ENCODE data around the gene PALM. TPM values are rescaled to one million over a fixed set of nuclear protein-coding genes. Genes with fewer than 3 reads are reported as not detected.
A peak's percentile ranks its signal among the peaks of the same experiment; 100 is the strongest.

The PALM gene
- total RNA-seq, 1 donor from 2014 or later = 13.9 TPM

GRCh38 chr19:771332-771785 is 62.6 kb downstream of the PALM start:
- Mint-ChIP-seq H3K4me1 (peaks cover 9% of the 10 kb centered on the region), H3K9me3 (no peaks in the 10 kb centered on the region), H3K27ac (no peak overlapping the region), H3K27me3 (ENCODE audit: insufficient read depth, low read depth) (peaks cover 4% of the 10 kb centered on the region), H3K4me3 (no peak overlapping the region), H3K36me3 (no peaks in the 10 kb centered on the region)
- Histone ChIP-seq H3K9me3 (ENCODE audit: low read depth) (no peaks in the 10 kb centered on the region), H3K4me3 (no peak overlapping the region), H3K27me3 (no peaks in the 10 kb centered on the region), H3F3A (ENCODE audit: low read depth) (peaks cover 3% of the 10 kb centered on the region), H3K4me1 (no peaks in the 10 kb centered on the region), H3K36me3 (no peaks in the 10 kb centered on the region), H4K20me1 (ENCODE audit: low read depth) (no peaks in the 10 kb centered on the region), H3K79me2 (ENCODE audit: low read depth) (no peaks in the 10 kb centered on the region), H2AFZ (replicated peaks) (no peak overlapping the region), H3K9ac (no peak overlapping the region), H3K27ac (no peak overlapping the region), H3K4me2 (no peak overlapping the region)
- DNase-seq (ENCODE audit: low spot score) = peak; percentile 62
- peak; percentile 52 for TF ChIP-seq CTCF (IDR thresholded peaks at IDR 0.05)
- TF ChIP-seq EZH2phosphoT487 (IDR thresholded peaks at IDR 0.05) = no peak
- no peak for TF ChIP-seq EZH2 (IDR thresholded peaks at IDR 0.05)

- Histone ChIP-seq H3K9me3 (ENCODE audit: low read depth) (no peaks in the 10 kb centered on the region), H3K36me3 (no peaks in the 10 kb centered on the region), H3F3A (ENCODE audit: low read depth) (peaks cover 3% of the 10 kb centered on the region), H3K9ac (no peak overlapping the region), H3K27ac (no peak overlapping the region), H4K20me1 (ENCODE audit: low read depth) (no peaks in the 10 kb centered on the region), H3K4me2 (no peak overlapping the region), H3K27me3 (no peaks in the 10 kb centered on the region), H2AFZ (replicated peaks) (no peak overlapping the region), H3K79me2 (ENCODE audit: low read depth) (no peaks in the 10 kb centered on the region), H3K4me3 (no peak overlapping the region), H3K4me1 (no peaks in the 10 kb centered on the region)
- Mint-ChIP-seq H3K9me3 (no peaks in the 10 kb centered on the region), H3K4me1 (peaks cover 13% of the 10 kb centered on the region), H3K4me3 (peak overlapping the region; percentile 43), H3K36me3 (no peaks in the 10 kb centered on the region), H3K27ac (no peak overlapping the region), H3K27me3 (ENCODE audit: insufficient read depth, low read depth) (peaks cover 4% of the 10 kb centered on the region)
- no peak for DNase-seq (ENCODE audit: low spot score)
- TF ChIP-seq EZH2 (IDR thresholded peaks at IDR 0.05) (no peak), CTCF (IDR thresholded peaks at IDR 0.05) (no peak), EZH2phosphoT487 (IDR thresholded peaks at IDR 0.05) (no peak)
Measured at GRCh38 chr19:772063-772462, 63.3 kb downstream of the PALM start.

GRCh38 chr19:772730-773436 is 64.1 kb downstream of the PALM start:
- Histone ChIP-seq H3K36me3 (no peaks in the 10 kb centered on the region), H4K20me1 (ENCODE audit: low read depth) (no peaks in the 10 kb centered on the region), H3K27me3 (no peaks in the 10 kb centered on the region), H3K4me3 (no peak overlapping the region), H3K27ac (no peak overlapping the region), H3K79me2 (ENCODE audit: low read depth) (no peaks in the 10 kb centered on the region), H3K4me1 (no peaks in the 10 kb centered on the region), H3K9me3 (ENCODE audit: low read depth) (no peaks in the 10 kb centered on the region), H3F3A (ENCODE audit: low read depth) (peaks cover 3% of the 10 kb centered on the region), H2AFZ (replicated peaks) (no peak overlapping the region), H3K9ac (no peak overlapping the region), H3K4me2 (no peak overlapping the region)
- TF ChIP-seq EZH2phosphoT487 (IDR thresholded peaks at IDR 0.05) (no peak), CTCF (IDR thresholded peaks at IDR 0.05) (no peak), EZH2 (IDR thresholded peaks at IDR 0.05) (no peak)
- H3K9me3 Mint-ChIP-seq = no peaks in the 10 kb centered on the region
- H3K27me3 Mint-ChIP-seq (ENCODE audit: insufficient read depth, low read depth) = peaks cover 6% of the 10 kb centered on the region
- H3K4me1 Mint-ChIP-seq = peaks cover 13% of the 10 kb centered on the region
- no peak overlapping the region for H3K27ac Mint-ChIP-seq
- DNase-seq (ENCODE audit: low spot score) = peak; percentile 67
- H3K4me3 Mint-ChIP-seq = no peak overlapping the region
- no peaks in the 10 kb centered on the region for H3K36me3 Mint-ChIP-seq
